Esophagus squamous epithelium (tissue), 5 donors: ENCODE results near the gene GIT1. TPM values are rescaled to one million over a fixed set of nuclear protein-coding genes. Genes with fewer than 3 reads are reported as not detected.

Source experiments
- DNase-seq: peaks from one replicate; lab custom pipeline; 2025; lab: John Stamatoyannopoulos, UW
- H3K27ac ChIP-seq, 4 donors: fragments of 200-600 bp; sonication (generic); one replicate each; pipeline ENCODE4 v1.5.1; 2016 to 2019; ENCODE audit warnings: mild to moderate bottlenecking in 1 of 4
- H3K27me3 ChIP-seq, 4 donors: fragments of 200-600 bp; sonication (generic); 1 replicate in 3 of 4; 2 replicates in 1 of 4; pipeline versions ENCODE4 v1.5.1 to v1.6.0; 2017 to 2021; ENCODE audit warnings: antibody characterized with exemption in 1 of 4
- H3K36me3 ChIP-seq, 3 donors: fragments of 200-600 bp; sonication (generic); one replicate each; pipeline ENCODE4 v1.5.1; 2016 to 2019
- H3K4me1 ChIP-seq, 3 donors: fragments of 200-600 bp; sonication (generic); one replicate each; pipeline ENCODE4 v1.5.1; 2017 to 2019
- H3K4me3 ChIP-seq, 4 donors: fragments of 200-600 bp; sonication (generic); 1 replicate in 3 of 4; 2 replicates in 1 of 4; pipeline ENCODE4 v1.5.1; 2016 to 2019; ENCODE audit warnings: mild to moderate bottlenecking in 2 of 4, moderate library complexity in 1 of 4
- H3K9me3 ChIP-seq, 3 donors: fragments of 200-600 bp; sonication (generic); one replicate each; pipeline ENCODE4 v1.5.1; 2016 to 2019
- POLR2A ChIP-seq, 4 donors: fragments of 450-650 bp; IDR thresholded peaks; one replicate each; pipeline ENCODE4 v1.6.1; 2017; ENCODE audit warnings: antibody characterized with exemption in 4 of 4, mild to moderate bottlenecking in 4 of 4, moderate library complexity in 3 of 4
- WGBS, 2 donors: methylation state at CpG; one replicate each; pipeline ENCODE4 v1.1.5; 2018; 5-methylcytosine and 5-hydroxymethylcytosine counted together
- intact Hi-C: fragments of 100-400 bp; cut with DNase I; formaldehyde crosslinking; loops from one replicate; pipeline ENCODE4 v1.15.0; 2022
- total RNA-seq, 4 donors: library from RNA; depleted of rRNA; stranded (reverse); fragments of >200 nt; gene quantifications; one replicate each; pipeline ENCODE4 v1.1.0, GENCODE V29; 2016
- TF ChIP-seq, protein P1 (sequence below), 6 experiments: fragments of 450-650 bp in 4 of 6; fragments of 200-600 bp in 2 of 6; sonication (generic) in 2 of 6; IDR thresholded peaks; one replicate each; pipeline ENCODE4 v1.5.1; 2016 to 2019; ENCODE audit warnings: antibody characterized with exemption in 6 of 6, mild to moderate bottlenecking in 4 of 6, moderate library complexity in 4 of 6
- donor health status: DM: yes; HTN: yes; CAD: no.

The GIT1 gene
- total RNA-seq, 4 donors from 2014 or later = 24.0 to 45.4 (median 29.6) TPM

DNA sequence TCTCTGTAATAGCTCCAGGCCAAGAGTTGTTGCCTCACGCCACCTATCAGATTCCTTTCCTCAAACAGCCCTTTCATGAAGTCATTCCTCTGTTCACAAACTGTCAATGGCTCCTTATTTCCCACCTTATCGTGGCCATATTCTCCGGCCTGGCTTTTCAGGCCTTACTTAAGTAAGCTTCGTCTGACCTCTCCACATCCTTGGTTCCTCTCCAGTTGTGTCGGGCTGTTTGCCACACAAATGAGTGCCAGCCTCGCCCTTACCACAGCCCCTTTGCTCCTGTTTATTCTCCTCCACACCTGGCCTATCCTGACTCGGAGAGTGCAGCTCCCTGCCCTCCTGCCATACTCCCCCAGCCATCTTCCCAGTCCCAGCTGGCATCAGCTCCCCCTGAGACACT is 18.9 kb downstream of the GIT1 start:
- Histone ChIP-seq H3K9me3 (no peaks in the 10 kb centered on the region), H3K4me1 (peaks cover 24 to 75% (median 31%) of the 10 kb centered on the region in 3 donors), H3K27me3 (no peaks in the 10 kb centered on the region), H3K36me3 (peaks cover 5 to 29% (median 11%) of the 10 kb centered on the region in 3 donors), H3K27ac (no peak overlapping the region), H3K4me3 (no peak overlapping the region)
- TF ChIP-seq, protein P1, sequence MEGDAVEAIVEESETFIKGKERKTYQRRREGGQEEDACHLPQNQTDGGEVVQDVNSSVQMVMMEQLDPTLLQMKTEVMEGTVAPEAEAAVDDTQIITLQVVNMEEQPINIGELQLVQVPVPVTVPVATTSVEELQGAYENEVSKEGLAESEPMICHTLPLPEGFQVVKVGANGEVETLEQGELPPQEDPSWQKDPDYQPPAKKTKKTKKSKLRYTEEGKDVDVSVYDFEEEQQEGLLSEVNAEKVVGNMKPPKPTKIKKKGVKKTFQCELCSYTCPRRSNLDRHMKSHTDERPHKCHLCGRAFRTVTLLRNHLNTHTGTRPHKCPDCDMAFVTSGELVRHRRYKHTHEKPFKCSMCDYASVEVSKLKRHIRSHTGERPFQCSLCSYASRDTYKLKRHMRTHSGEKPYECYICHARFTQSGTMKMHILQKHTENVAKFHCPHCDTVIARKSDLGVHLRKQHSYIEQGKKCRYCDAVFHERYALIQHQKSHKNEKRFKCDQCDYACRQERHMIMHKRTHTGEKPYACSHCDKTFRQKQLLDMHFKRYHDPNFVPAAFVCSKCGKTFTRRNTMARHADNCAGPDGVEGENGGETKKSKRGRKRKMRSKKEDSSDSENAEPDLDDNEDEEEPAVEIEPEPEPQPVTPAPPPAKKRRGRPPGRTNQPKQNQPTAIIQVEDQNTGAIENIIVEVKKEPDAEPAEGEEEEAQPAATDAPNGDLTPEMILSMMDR (IDR thresholded peaks at IDR 0.05) = no peak
- TF ChIP-seq POLR2A (IDR thresholded peaks at IDR 0.05) = no peak
- WGBS, 2 donors = 61 to 79% methylated on average over 7 of the region's 7 CpGs
- no peak for DNase-seq
- intact Hi-C loops = no loop called here

DNA sequence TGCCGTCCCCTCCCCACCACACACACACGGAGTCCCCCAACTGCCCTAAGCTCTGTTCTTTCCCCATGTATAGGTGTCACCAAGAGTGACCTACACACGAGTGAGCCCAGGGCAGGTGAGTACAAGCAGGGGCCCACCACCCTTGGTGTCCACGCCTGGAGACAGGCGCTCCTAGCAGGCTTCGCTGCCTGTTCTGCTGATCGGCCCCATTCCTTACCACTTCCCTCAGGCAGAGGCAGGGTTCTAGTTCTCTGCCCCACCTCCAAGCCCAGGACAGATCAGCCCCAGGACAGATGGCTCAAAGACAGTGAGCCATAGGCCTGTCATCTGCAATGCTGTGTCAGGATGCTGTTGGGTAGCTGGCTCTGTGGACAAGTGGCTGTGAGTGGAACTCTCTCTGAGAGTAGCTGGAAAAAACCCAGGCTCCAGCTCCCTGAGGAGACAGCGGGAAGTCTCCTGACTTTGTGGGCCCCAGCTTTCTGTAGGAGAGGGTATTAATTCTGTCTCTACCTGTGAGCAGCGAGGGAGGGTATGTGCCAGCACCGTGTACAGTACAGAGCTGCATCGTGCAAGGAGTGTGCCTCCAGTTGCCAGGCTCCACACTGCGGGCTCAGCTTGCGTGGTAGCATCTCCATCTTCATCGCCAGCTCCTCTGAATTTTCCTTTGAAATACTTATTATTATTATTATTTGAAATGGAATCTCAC is 20.1 kb downstream of the GIT1 start:
- Histone ChIP-seq H3K4me3 (peak overlapping the region; percentile 58 to 79 (median 70)), H3K9me3 (no peaks in the 10 kb centered on the region), H3K4me1 (peaks cover 24 to 86% (median 33%) of the 10 kb centered on the region in 3 donors), H3K27me3 (no peaks in the 10 kb centered on the region), H3K27ac (peak overlapping the region; percentile 79 to 93 (median 90)), H3K36me3 (peaks cover 0 to 18% (median 2%) of the 10 kb centered on the region in 3 donors)
- no peak for DNase-seq
- intact Hi-C loops = no loop called here
- WGBS, 2 donors = 53 to 54% methylated on average over 12 to 13 of the region's 14 CpGs
- TF ChIP-seq, protein P1 (IDR thresholded peaks at IDR 0.05) = no peak
- TF ChIP-seq POLR2A (IDR thresholded peaks at IDR 0.05) = no peak

DNA sequence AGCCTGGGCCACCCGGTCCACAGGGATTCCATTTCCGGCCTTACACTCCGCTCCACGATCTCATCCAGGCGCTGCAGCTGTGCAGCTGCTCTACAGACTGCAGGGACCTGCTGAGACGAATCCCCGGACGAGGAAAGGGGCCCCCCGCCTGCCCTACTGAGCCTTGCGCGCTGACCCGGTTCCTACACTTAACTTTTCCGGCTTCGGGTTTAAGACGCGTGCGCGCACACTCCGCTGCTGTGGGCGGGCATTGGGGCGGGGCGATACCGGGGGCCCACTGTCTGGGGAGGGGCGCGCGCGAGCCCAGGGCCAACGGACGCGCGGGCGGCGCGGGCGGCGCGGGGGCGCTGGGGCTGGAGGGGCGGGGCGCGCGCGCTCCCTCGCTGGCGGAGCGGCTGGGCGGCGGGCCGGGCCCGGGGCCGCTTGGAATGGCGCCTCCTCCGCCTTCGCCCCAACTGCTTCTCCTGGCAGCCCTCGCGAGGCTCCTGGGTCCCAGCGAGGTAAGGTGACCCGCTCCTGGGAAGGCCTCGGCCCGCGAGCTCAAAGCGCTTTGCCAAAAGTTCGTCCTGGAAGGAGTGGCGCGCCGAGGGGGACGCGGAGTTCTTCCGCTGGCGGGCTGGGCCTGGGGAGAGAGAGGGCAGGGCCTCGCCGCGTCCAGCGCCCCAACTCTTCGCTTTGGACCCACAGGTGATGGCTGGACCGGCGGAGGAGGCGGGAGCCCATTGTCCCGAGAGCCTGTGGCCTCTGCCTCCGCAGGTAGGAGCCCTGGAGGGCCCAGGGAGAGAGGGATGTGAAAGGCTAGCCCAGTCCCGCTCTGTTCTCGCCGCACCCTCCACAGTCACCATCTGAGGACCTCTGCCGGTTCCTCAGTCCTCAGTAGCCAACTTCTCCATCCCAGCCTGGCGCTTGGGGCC is 20.9 kb downstream of the GIT1 start, which contains the start of gene TP53I13:
TSS of gene TP53I13 (plus strand) at position 371 of the 914 bp plus-strand sequence. CDS start at position 429, 58 bp downstream.
- Histone ChIP-seq H3K4me3 (peak within 1 kb of the TSS; percentile 58 to 79 (median 70)), H3K4me1 (peaks cover 24 to 89% (median 33%) of the 10 kb centered on the region in 3 donors), H3K36me3 (peaks cover 0 to 10% (median 0%) of the 10 kb centered on the region in 3 donors), H3K27me3 (no peaks in the 10 kb centered on the region), H3K9me3 (no peaks in the 10 kb centered on the region), H3K27ac (peak within 1 kb of the TSS; percentile 79 to 93 (median 90))
- TF ChIP-seq, protein P1 (IDR thresholded peaks at IDR 0.05) = no peak
- TF ChIP-seq POLR2A (IDR thresholded peaks at IDR 0.05) = peak in 3 of 4 donors; percentile 23 to 83 (median 45)
- peak; percentile 58 for DNase-seq
- intact Hi-C loops = no loop called here
- WGBS, 2 donors = 0 to 2% methylated on average over 8 to 31 of the region's 85 CpGs

DNA sequence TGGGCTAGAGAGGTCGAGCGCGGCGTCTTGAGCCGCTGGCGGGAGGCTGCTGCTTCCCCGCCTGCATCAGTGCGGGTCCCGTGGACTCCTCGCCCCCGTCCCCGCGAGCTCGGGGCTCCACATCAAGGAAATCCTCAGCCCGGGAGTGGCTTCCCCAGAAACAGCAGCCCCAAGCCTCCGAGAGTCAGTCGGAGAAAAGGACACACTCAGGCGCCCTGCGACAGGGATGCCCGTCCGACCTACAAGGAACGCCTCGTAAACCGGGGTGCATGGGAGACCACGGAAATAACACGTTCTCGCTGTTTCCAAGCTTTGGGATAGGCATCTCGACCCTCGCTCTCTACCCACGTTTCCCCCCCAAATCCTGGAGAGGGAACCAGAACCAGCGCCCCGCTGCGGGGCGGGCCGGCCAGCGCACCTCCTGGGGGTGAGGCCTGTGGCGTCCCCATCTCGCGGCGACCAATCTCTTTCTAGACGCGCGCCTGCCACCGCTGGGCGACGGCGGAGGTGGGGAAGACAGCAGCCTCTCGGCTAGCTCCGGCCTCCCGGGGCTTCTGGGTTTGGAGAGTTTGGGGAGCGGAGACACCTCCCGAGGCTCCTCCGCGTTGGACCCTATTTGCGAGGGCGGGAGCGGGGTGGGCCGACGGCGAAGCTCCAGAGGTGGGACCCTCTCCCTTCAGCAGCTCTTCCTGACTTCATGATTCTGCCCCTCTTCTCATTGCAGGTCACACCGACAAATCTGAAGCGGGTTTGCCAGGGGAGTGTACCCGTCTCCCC is 21.7 kb downstream of the GIT1 start:
- Histone ChIP-seq H3K4me1 (peaks cover 24 to 81% (median 29%) of the 10 kb centered on the region in 3 donors), H3K4me3 (peak overlapping the region; percentile 58 to 79 (median 70)), H3K27ac (peak overlapping the region; percentile 79 to 93 (median 90)), H3K9me3 (no peaks in the 10 kb centered on the region), H3K36me3 (peaks cover 0 to 3% (median 0%) of the 10 kb centered on the region in 3 donors), H3K27me3 (no peaks in the 10 kb centered on the region)
- DNase-seq = no peak
- TF ChIP-seq POLR2A (IDR thresholded peaks at IDR 0.05) = no peak
- TF ChIP-seq, protein P1 (IDR thresholded peaks at IDR 0.05) = peak in 5 of 6 experiments; percentile 10 to 51 (median 46)
- intact Hi-C loops = no loop called here
- 0% methylated on average over 2 of the region's 63 CpGs; no CpG with 5 or more reads in 1 of the 2 donors for WGBS, 2 donors
